ENCODE measurements around the gene TIMP1. TPM values are rescaled to one million over a fixed set of nuclear protein-coding genes. Genes with fewer than 3 reads are reported as not detected.

The TIMP1 gene
- total RNA-seq, 3 donors from 2014 or later (not counting 1 experiment from before 2014, with no cell fraction given) = 50.9 to 71.3 (median 68.6) TPM

DNA sequence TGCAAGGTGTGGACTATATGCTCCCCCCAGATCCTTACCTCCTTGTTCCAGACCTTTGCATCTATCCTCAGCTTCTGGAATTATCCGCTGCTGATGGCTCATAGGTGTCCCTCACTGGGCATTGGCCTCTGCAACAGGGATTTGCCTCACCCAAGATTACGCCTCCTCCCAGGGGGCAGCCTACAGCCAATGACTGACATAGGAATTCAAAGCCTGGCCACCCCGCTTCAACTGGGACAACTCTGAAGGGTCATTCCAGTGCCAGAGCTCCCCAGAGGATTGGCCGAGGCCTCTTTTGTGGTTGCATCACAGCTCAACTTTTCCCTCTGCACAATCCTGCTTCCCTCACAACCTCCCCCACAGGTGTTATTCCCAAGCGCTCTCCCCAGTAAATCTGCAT, 32.4 kb downstream of the TIMP1 start:
- Mint-ChIP-seq H3K4me3 (no peak overlapping the region), H3K36me3 (no peaks in the 10 kb centered on the region), H3K27me3 (ENCODE audit: low read depth in 2 of 2) (peaks cover 36% of the 10 kb centered on the region in 2 donors), H3K4me1 (no peaks in the 10 kb centered on the region), H3K27ac (no peak overlapping the region), H3K9me3 (no peaks in the 10 kb centered on the region)
- Histone ChIP-seq H3K4me3 (ENCODE audit: low read length) (no peak overlapping the region), H3K9me3 (ENCODE audit: control insufficient read depth, insufficient read depth, low read length) (no peaks in the 10 kb centered on the region), H3K27me3 (ENCODE audit: control insufficient read depth, insufficient read depth, low read length) (peaks cover 5% of the 10 kb centered on the region), H3K27ac (ENCODE audit: low read length) (no peak overlapping the region), H3K36me3 (ENCODE audit: control insufficient read depth, insufficient read depth, low read length) (no peaks in the 10 kb centered on the region), H3K4me1 (ENCODE audit: control insufficient read depth, insufficient read depth, low read length) (no peaks in the 10 kb centered on the region)
- DNase-seq (no peak), ATAC-seq (no peak)
- WGBS (ENCODE audit: insufficient coverage) = 93% methylated on average over 5 of the region's 5 CpGs
- TF ChIP-seq, protein P1, sequence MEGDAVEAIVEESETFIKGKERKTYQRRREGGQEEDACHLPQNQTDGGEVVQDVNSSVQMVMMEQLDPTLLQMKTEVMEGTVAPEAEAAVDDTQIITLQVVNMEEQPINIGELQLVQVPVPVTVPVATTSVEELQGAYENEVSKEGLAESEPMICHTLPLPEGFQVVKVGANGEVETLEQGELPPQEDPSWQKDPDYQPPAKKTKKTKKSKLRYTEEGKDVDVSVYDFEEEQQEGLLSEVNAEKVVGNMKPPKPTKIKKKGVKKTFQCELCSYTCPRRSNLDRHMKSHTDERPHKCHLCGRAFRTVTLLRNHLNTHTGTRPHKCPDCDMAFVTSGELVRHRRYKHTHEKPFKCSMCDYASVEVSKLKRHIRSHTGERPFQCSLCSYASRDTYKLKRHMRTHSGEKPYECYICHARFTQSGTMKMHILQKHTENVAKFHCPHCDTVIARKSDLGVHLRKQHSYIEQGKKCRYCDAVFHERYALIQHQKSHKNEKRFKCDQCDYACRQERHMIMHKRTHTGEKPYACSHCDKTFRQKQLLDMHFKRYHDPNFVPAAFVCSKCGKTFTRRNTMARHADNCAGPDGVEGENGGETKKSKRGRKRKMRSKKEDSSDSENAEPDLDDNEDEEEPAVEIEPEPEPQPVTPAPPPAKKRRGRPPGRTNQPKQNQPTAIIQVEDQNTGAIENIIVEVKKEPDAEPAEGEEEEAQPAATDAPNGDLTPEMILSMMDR (IDR thresholded peaks at IDR 0.05) = no peak
- intact Hi-C loops (cut with micrococcal nuclease) = no loop called here

DNA sequence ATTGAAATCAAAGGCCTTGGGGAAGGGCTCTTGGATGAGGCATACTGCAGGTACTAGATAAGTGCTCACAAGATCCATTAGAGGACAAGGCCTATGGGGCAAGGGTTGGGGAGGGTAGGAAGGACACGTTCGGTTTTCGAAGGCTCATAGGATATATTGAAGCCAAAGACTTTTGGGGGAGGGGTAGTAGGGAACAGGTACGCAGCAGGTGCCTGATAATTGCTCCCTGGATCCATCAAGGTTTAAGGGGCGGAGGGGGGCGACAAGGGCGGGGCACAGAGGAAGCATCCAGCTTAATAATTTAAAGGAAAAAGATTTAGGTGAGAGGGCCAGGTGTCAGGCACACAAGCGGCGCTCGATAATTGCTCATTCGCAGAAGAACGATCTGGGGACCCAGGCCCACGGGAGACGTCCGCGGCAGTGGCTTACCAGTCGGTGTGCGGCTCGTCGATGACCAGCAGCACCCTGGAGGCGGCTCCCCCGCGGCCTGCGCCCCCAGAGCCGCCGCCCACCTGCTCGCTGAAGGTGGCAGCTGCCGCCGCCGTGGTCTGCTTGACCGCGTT, 36.8 kb downstream of the TIMP1 start:
- Histone ChIP-seq H3K27ac (ENCODE audit: low read length) (no peak overlapping the region), H3K4me3 (ENCODE audit: low read length) (no peak overlapping the region), H3K9me3 (ENCODE audit: control insufficient read depth, insufficient read depth, low read length) (no peaks in the 10 kb centered on the region), H3K4me1 (ENCODE audit: control insufficient read depth, insufficient read depth, low read length) (peaks cover 12% of the 10 kb centered on the region), H3K36me3 (ENCODE audit: control insufficient read depth, insufficient read depth, low read length) (no peaks in the 10 kb centered on the region), H3K27me3 (ENCODE audit: control insufficient read depth, insufficient read depth, low read length) (peaks cover 16% of the 10 kb centered on the region)
- peaks cover 0 to 6% of the 10 kb centered on the region in 2 donors for H3K4me1 Mint-ChIP-seq
- no peaks in the 10 kb centered on the region for H3K36me3 Mint-ChIP-seq
- no peaks in the 10 kb centered on the region for H3K9me3 Mint-ChIP-seq
- ATAC-seq (no peak), DNase-seq (no peak)
- WGBS (ENCODE audit: insufficient coverage) = 30% methylated on average over 32 of the region's 32 CpGs
- H3K27ac Mint-ChIP-seq = no peak overlapping the region
- intact Hi-C loops (cut with micrococcal nuclease) = loop anchor here (1.0 kb wide), 1 partner anchor 58 kb away; the partner anchor contains the start of gene ARAF
- peak overlapping the region; percentile 17 for H3K4me3 Mint-ChIP-seq
- TF ChIP-seq, protein P1 (IDR thresholded peaks at IDR 0.05) = no peak
- peaks cover 53 to 56% of the 10 kb centered on the region in 2 donors for H3K27me3 Mint-ChIP-seq (ENCODE audit: low read depth in 2 of 2)

DNA sequence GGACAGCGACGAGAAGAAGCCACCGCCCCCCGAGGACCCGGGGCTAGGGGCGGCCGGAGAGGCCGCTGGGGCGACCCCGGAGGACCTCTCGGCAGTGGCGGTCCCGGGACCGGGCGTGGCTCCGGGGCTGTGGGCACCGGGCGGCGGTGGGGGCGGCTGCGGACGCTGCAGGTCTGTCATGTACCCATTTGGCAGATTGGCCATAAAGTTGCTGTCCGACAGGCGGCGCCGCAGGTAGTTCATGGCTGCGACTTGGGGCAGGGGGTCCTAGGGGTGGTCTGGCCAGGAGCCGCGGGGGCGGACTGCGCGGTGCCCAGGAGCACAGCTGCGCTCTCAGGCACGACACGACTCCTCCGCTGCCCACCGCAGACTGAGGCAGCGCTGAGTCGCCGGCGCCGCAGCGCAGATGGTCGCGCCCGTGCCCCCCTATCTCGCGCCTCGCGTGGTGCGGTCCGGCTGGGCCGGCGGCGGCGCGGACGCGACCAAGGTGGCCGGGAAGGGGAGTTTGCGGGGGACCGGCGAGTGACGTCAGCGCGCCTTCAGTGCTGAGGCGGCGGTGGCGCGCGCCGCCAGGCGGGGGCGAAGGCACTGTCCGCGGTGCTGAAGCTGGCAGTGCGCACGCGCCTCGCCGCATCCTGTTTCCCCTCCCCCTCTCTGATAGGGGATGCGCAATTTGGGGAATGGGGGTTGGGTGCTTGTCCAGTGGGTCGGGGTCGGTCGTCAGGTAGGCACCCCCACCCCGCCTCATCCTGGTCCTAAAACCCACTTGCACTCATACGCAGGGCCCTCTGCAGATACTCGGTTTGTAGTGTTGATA, 37.5 kb downstream of the TIMP1 start, which contains the start of gene SYN1:
TSS of gene SYN1 (minus strand) at position 372 of the 817 bp plus-strand sequence. CDS start at position 243, 129 bp downstream.
- Mint-ChIP-seq H3K27ac (no peak within 1 kb of the TSS), H3K27me3 (ENCODE audit: low read depth in 2 of 2) (peaks cover 55 to 58% of the 10 kb centered on the region in 2 donors), H3K9me3 (no peaks in the 10 kb centered on the region)

More for the DNA sequence above, 37.5 kb downstream of the TIMP1 start, which contains the start of gene SYN1:
- Histone ChIP-seq H3K4me3 (ENCODE audit: low read length) (no peak within 1 kb of the TSS), H3K27me3 (ENCODE audit: control insufficient read depth, insufficient read depth, low read length) (peaks cover 19% of the 10 kb centered on the region), H3K4me1 (ENCODE audit: control insufficient read depth, insufficient read depth, low read length) (peaks cover 15% of the 10 kb centered on the region), H3K27ac (ENCODE audit: low read length) (no peak within 1 kb of the TSS), H3K36me3 (ENCODE audit: control insufficient read depth, insufficient read depth, low read length) (no peaks in the 10 kb centered on the region), H3K9me3 (ENCODE audit: control insufficient read depth, insufficient read depth, low read length) (no peaks in the 10 kb centered on the region)
- 2% methylated on average over 73 of the region's 88 CpGs for WGBS (ENCODE audit: insufficient coverage)
- Mint-ChIP-seq H3K4me3 (peak within 1 kb of the TSS; percentile 17), H3K4me1 (peaks cover 0 to 6% of the 10 kb centered on the region in 2 donors), H3K36me3 (no peaks in the 10 kb centered on the region)
- DNase-seq = peak; percentile 79 to 93
- TF ChIP-seq, protein P1 (IDR thresholded peaks at IDR 0.05) = no peak
- intact Hi-C loops (cut with micrococcal nuclease) = loop anchor here (1.0 to 5.0 kb wide), 2 partner anchors 38 to 58 kb away; partner anchors contain the start of genes ARAF and UXT
- ATAC-seq = peak; percentile 94 to 97 (median 97)

Data from natural killer cell (primary cell).